NCI-H187 treated with DMSO at 0.1 percent for 48 hours (cell line): ENCODE results near the gene MSI2.
A peak's percentile ranks its signal among the peaks of the same experiment; 100 is the strongest.

Experiments
- DNase-seq: peaks from one replicate; lab custom pipeline; 2025; lab: John Stamatoyannopoulos, UW

MSI2 gene

DNA sequence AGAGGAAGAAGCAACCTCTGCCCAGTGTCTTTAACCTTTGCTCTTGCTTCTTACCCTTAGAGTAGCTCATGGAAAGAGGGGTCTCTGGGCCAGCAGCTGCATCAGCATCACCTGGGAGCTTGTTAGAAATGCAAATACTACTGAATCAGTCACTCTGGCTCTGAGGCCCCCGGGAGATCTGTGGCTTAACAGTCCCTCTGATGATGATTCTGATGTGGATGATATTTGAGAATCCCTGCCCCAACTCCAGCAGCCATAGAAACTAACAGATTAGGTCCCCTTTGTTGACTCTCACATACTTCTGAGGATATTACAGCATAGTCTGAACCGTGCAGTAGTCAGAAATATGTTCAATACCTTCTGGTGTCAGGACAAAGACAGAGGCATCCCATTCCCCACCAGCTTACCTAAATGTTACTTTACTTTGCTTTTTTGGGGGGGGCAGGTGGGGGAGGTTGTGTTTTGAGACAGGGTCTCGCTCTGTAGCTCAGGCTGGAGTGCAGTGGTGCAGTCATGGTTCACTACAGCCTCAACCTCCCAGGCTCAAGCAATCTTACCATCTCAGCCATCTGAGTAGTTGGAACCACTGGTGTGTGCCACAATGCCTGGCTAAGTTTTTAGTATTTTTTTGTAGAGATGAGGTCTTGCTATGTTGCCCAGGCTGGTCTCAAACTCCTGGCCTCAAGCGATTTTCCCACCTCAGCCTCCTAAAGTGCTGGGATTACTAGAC, 268.7 kb downstream of the MSI2 start:
- no peak for DNase-seq

DNA sequence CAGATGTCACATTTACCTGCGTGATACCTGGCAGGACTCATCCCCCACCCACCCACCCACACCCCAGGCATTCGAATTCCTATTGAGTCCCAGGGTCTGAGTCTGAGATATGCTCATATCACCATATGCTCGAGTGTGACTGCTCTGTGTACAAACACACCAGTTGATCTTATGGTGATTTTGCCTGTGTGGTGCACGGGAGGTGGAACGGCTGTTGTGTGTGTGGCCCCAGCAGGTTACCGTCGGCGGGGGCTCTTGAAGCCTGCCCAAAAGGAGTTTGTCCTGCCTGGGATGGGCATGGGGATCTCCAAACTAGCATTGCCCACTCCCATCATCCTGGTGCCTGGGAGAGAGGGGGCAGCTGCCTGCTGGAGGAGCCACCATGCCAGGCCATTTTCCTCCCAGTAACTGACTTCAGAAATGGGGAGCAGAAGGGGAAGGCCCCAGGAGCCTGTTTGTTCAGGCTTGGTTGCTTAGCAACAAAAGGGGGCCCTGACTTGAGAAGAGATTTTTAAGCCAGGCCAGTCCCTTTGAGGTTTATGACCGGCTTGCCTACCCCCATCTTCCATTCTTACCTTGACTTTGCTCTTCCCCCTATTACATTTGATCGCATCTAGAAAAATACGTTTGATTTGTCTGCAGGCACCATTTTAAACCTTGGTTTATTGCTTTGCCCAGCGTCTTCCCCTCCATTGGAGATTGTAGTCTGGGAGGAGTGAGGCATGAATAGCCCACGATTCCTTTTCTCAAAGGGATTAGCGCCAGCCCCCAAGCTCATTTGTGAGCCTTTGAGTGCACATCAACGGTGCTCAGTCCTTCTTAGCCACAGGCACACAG, 271.1 kb downstream of the MSI2 start:
- DNase-seq: no peak

DNA sequence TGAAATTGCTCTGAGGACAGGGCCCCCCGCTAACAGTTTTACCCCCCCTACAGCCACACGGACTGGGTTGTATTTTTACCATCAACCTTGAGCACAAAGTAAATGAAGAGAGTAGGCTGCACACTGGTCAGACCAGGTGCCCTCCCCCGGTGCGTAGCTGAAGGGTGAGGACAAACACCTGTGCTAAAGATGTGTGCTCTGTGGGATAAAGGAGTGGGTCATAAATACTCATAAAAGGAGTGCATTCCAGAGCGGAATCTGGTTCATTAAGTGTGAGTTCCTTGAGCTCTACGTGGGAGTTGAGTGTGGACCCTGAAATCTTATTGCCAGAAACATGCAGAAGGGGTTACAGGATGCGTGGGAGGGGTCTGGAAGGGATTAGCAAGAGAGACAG, 271.7 kb downstream of the MSI2 start:
- DNase-seq: peak; percentile 47

DNA sequence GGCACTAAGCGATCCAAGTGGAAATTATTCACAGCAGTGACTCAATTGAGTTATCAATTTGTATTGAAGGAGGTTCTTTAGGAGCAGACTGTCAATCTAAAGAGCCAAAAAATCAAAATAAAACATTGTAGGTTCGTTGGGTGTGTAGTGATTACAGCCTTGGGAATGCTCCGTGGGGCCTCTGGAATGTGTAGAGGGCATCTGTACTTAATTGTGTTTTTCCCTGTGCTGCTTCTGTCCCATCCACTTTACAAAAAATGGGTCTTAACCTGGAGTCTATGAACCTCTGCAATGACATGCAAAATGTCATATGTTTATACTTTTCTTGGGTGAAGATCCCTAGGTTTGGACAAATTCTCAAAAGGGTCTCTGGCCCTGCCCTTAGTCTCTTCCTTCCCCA, 273.7 kb downstream of the MSI2 start:
- DNase-seq: no peak

DNA sequence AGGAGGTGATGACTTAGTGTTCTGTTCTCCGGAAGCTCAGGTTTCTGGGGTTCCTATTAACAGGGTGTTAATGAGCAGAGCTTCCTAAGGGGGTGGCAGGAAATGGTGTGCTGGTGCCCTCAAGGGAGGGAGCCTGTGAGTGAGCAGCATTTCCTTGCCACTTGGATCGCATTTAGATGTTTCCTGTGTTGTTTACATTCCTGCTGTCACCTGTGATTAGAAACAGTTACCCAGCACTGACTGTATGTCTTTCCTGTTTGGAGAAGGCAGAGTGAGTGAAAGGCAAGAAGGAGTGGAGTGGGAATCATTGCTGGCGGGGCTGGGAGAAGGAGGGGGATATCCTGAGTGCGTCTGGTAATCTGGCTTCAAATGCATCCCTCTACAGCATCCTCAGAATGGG, 274.2 kb downstream of the MSI2 start:
- no peak for DNase-seq

DNA sequence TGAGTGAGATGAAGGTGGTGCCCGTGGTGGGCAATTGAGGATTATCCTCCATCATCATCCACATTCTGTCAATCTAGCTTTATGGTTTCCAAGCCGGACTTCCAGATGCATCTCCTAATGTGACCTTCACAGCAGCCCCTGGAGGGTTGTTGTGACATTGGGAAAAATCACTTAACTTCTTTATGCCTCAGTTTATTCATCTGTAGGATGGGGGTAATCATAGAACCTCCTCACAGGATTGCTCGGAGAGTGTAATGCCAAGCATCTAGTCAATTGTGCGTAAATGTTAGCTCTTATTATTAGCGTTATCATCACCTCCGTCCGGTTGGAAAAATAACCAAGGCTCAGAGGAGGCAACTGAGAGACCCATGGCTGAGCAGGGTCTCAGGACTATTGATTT, 274.8 kb downstream of the MSI2 start:
- no peak for DNase-seq

DNA sequence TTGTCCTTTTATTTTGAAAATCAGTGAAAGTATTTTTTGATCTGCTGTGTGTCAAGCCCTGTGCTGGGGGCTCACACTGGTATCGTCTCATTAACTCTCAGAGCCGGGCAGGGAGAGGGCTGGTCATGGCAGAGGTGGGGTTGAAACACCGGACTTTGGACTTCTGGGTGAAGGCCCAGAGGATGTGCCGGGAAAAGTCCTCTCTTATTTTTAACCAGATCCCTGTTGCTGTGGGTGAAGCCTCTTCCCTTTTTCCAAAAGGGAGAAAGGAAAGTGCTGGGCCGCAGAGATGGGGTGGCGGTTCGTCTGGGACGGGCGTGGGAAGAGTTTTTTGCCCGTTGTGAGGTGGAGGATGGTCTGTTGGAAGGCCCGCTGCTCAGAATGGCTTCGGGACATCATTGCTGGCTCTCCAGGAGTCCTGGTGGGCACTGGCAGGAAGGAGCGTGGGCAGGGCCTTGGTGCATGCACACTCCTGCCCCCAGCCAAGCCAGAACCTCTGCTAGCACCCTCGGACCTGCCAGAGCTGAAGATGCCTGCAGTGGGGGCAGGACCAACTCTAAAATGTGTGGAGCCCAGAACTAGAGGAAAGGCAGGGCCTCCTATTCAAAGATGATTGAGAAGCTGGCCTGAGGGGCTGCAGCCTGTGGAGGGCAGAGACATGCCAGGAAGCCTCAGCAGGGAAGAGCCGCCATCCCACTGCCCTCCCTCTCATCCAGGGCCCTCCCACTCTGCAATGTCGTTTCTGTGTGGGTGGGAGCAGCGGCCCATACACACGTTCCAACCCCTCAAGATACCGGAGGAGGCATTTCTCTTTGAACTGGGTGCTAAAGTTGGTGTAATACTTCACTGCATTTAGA, 275.6 kb downstream of the MSI2 start:
- DNase-seq: no peak

DNA sequence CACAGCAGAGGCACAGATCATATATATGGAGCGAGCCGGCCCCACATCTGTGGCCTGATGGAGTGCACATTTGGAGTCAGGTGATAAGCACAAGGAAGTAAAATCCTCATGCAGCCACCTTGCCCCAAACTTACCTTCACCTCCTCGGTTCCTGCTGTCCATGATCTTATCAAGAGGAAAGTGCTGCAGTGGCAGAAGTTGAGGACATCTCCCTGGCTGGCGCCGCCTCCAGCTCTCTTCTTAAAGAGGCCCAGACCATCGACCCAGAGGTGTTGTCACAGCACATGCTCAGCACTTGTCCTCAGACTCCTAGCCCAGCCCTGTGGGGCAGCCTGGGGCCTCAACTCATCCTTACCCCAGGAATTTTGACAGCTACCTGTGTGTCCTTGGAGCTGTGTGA, 276.2 kb downstream of the MSI2 start:
- no peak for DNase-seq

DNA sequence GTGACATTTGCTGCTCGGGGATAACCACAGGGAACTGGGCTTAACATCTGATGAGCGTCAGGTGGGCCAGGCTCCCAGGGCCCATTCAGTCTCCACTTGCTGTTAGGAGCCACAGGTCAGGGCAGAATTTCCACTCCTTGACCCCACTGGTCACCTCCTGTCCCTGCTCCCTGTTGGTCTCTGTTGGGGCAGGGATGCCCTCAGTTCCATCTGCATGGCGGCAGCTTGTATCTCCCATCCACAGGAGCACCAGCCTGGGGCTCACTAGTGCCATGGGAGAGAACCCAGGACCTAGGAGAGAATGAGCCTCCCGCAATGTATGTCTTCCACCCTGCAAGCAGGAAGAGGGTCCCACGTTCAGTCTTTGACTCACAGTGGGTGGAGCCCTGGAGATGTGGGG, 276.6 kb downstream of the MSI2 start:
- no peak for DNase-seq

DNA sequence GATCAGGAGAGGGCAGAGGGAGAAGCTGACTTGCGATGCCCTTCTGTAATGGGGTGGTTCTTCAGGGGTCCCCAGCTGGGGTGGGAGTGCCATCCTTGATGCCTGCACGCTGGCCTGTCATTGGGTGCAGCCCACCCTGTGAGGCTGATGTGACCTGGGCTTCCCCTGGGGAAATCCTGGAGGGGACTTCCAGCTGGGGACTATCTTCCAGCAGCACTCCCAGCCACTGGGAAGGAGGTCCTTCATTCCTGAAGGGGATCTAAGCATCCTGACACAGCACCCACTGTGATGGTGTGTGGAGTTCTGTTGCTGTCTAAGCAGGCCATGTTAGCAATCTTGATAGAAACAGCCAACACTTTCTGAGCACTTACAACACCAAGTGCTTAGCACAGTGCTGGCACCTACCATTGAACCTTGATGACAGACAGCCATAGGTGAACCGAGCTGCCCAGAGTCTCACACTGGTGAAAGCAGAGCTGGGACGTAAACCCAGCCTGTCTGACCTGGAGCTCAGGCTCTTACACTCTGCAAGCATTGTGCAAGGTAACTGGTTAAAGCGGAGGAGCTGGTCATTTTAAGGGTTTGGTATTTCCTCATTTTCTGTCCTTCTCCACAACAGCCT, 277.5 kb downstream of the MSI2 start:
- no peak for DNase-seq

DNA sequence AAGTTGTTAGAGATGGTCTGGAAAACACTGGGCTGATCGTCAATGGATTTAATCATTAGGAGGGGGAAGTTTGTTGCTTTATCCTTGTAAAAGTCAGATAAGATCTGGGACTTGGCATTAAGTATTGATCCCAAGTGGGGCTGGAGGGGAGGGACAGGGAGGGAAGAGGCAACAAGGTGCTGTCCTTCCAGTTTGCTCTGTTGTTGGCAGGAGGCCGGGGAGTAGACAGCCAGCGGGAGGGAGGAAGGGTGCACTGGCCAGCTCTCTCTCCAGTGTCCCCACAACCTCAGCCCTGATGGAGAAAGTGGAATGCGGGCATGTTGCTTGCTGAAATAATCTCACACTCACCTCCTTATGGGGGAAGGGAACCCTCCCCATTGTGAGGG, 278.5 kb downstream of the MSI2 start:
- no peak for DNase-seq

DNA sequence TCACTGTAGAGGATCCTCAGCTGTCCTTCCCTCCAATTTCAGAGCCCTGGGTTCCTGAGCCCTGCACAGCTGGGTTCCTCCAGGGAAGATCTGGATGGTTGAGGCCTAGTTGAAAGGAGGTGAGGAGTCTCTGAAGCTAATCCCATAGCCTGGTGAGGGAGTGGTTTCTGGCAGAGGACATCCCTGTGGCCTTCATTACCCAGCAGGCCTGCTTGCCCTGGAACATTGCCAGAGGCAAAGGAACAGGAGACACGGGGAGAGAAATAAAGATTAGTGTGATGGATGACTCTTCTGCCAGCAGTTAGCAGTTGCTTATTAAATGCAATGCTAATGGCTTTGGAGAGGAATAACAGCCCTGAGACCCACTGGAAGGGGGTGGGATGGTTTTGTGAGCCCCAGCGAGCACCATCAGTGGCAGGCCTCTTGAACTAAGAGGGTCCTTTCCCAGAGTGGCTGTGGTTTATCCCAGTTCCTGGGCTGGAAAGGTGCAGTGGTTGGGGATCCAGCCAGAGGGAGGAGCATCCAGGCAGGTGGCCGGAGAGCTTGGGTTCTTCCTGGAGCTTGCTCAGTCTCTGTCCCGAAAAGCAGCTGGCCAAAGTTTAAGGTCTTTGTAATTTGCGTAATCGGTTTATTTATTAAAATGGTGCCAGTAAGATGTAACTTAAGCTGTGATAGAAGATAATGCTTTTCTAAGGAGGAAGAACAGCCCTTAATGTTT, 279.1 kb downstream of the MSI2 start:
- DNase-seq: peak; percentile 82

DNA sequence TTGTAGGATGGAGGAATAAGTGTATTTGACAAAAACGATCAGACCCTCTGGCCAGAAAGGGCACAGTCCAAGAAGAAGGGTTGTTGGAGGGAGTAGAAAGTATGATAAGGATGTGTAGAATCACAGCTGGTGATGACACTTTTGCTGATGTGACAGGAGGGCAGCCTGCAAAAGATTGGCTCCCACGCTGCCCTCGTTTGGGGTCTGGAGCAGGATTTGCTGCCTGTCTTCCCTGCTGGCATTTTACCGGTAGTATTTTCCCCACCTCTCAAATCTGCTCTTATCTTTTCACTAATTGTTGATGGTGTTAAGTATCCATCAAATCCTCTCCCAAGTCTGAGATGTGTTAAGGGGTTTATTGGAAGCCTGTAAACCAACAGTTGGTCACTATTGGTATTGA, 280.0 kb downstream of the MSI2 start:
- DNase-seq: no peak

DNA sequence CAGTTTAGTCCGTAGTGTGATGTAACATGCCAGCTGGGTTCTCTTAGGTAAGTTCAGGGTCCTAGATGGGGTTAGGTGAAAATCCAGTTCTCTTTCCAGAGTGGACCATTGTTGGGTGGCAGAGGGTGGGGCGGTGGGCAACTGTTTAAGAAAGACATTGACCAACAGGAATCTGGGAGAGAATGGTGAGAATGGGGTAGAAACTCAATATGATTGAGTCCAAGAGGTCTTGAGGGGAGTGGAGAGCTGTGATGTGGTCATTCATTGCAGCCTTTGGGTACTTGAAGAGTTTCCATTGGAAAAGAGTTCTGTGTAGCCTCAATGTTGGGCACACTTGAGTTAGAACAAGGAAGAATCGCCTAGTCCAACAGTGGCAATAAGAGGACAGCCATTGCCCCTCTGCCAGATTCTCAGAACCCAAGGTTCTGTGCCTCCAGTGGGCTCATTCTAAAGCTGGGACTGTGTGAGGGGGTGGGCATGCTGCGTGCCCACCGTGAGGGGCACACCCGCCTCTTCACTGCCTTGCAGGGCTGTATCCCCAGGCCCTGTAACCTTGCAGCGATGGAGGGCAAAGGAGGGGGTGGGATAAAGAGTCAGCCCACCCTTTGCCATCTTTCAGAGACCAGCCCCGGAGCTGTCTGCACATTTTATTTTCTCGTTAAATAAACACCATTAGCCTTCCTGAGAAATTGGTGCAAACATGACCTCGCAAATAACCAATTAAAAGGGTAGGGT, 280.6 kb downstream of the MSI2 start:
- no peak for DNase-seq

DNA sequence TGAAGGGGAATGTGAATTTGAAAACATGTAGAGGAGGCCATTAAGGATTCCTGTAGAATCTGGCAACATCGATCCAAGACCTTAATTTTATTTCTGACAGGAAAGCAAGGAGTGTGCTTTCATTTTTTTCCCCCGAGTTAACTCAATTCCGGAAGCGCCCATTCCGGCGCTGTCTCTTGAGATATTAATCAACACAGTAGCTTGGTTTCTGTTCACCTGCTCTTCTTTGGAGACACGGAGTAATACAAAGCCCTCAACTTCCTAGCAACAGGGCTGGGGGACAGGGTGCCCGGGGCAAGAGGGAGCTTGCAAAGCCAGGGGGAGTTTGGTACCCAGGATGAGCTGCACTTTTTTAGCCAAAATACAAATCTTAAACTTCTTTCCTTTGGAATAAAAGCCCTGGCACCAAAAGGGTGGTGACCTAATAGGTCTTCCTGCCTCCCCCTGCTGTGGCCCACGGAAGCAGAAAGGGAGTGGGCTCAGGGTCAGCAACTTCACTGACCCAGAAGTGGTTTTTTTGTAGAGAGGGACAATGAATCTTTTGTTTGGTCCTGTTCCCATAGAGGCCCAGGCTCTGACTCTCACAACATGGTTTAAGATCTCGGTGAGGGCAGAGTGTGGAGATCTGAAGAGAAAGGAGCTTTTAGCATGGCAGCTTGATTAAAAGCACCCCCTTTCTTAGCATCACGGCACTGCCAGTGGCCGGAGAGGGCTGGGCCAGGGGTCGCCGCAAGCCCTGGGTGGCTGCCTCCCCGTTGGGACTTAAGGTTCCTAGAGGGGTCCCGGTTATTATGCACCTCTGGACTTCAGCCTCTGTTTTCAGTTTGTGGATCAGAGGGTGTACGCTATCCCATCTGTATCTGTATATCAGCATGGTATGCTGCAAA, 281.4 kb downstream of the MSI2 start:
- no peak for DNase-seq

DNA sequence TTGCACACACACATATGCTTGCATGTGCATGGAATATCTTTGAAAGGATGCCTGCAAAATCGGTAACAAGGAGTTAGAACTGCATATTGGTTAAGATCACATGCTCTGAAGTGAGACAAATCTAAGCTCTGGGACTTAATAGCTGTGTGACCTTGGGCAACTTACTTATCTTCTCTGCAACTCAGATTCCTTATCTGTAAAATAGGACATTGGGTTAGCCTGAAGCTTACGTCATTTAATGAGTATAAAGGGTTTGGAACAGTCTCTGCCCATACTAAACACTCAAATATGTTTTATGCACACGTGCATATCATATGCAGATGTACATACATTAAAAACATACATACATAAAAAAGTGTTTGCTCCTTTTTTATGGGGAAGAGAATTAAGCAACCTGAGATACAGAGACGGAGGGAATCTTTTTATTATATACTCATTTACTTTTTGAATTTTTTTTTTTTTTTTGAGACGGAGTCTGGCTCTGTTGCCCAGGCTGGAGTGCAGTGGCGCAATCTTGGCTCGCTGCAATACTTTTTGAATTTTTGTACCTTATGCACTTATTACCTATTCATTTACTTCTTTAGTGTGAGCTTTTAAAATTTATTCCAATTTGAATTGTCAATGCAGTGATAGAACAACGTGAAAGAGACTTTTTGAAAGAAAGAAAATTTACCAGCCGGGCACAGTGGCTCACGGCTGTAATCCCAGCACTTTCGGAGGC, 282.6 kb downstream of the MSI2 start:
- no peak for DNase-seq

DNA sequence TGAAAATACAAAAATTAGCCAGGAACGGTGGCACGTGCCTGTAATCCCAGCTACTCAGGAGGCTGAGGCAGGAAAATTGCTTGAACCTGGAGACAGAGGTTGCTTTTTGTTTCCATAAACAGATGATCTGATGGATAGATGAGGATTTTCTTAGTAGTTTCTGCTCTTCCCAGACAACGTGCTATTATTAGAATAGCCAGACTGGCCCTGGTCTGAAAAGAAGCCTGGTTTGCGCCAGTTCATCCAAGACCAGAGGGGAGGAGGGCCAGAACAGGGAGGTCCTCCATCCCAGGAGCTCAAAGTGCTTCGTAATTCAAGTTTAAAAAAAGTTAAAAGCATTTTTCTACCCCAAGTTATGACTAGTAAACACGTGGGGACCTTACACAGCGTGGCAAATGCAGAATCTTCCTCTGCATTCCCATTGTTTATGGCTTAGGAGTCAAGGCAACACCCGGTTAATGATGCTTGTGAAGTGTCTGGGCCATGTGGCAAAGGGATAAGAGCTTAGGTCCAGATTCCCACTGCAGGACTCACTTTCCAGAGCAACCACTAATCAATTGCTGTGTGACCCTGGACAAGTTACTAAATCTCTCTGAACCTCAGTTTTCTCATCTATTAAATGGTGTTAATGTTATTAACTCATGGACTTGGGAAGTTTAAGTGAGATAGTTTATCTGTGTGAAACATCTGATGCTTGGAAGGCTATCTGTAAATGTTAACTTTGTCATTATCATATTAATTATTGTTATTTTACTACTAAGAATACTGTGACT, 283.4 kb downstream of the MSI2 start:
- DNase-seq: no peak

DNA sequence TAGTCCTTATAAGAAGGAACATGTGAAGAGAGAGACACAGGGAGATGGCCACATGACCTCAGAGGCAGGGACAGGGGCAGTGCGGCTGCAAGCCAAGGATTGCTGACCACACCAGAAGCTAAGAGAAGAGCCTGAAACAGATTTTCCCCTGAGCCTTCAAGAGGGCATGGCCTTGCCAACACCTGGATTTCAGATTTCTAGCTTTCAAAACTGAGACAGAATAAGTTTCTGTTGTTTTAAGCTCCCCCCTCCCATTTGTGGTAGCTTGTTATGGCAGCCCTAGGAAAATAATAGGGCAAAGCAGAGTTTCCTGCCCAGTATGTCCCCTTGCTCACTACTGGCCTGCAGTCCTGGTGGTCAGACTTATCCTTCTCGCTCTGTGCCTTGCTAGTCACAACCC, 284.3 kb downstream of the MSI2 start:
- no peak for DNase-seq
